Measurements from ENCODE around the gene BRD3OS. TPM values are rescaled to one million over a fixed set of nuclear protein-coding genes. Genes with fewer than 3 reads are reported as not detected.

Gene BRD3OS
- polyA plus RNA-seq, 1 of the 3 experiments (the other 2 are of a cell fraction), result 23.1 TPM

GRCh38 chr9:133976191-133976861 lies 49.0 kb upstream of the BRD3OS start:
- no peak overlapping the region for H3K4me3 ChIP-seq (ENCODE audit: low read depth in 2 of 2, low read length in 1 of 2)
- H2AFZ ChIP-seq (ENCODE audit: low read depth), result no peak overlapping the region
- no peaks in the 10 kb centered on the region for H3K27me3 ChIP-seq (ENCODE audit: insufficient read depth)
- H3K4me2 ChIP-seq, result no peak overlapping the region
- H3F3A ChIP-seq (replicated peaks; ENCODE audit: insufficient read depth), result peaks cover 4% of the 10 kb centered on the region
- no peak overlapping the region for H3K27ac ChIP-seq (ENCODE audit: low read depth in 2 of 2, low read length in 1 of 2)
- ChIA-PET POLR2A (no interaction called here), CTCF (interaction anchor here (1.0 to 1.9 kb wide), 3 partner anchors 19 to 194 kb away, joined by 3 to 7 read pairs (median 6); no protein-coding TSS in a partner anchor)
- 93% methylated on average over 15 of the region's 17 CpGs for WGBS (ENCODE audit: low lambda C conversion rate)
- peaks cover 100% of the 10 kb centered on the region for H3K79me2 ChIP-seq (ENCODE audit: insufficient read depth)
- DNase-seq, result peak; percentile 27
- peaks cover 0 to 57% of the 10 kb centered on the region in 2 experiments; a peak in 1 of 4 replicates for H3K4me1 ChIP-seq (ENCODE audit: control insufficient read depth in 1 of 2, insufficient read depth in 2 of 2, low read depth in 1 of 2, low read length in 1 of 2)
- H3K36me3 ChIP-seq (replicated peaks in 1 of 2; ENCODE audit: control insufficient read depth in 1 of 2, insufficient read depth in 2 of 2, low read length in 1 of 2), result no peaks in the 10 kb centered on the region
- peaks cover 100% of the 10 kb centered on the region for H4K20me1 ChIP-seq (ENCODE audit: insufficient read depth)
- H3K9me3 ChIP-seq, result no peaks in the 10 kb centered on the region
- TF ChIP-seq JUND (IDR thresholded peaks at IDR 0.05), result no peak
- TF ChIP-seq SMC3 (IDR thresholded peaks at IDR 0.05; ENCODE audit: low read depth, low read length), result no peak
- no peak for TF ChIP-seq ELF1 (IDR thresholded peaks at IDR 0.05)
- TF ChIP-seq IRF3 (IDR thresholded peaks at IDR 0.05; ENCODE audit: low read depth, low read length), result no peak
- TF ChIP-seq, protein P1, sequence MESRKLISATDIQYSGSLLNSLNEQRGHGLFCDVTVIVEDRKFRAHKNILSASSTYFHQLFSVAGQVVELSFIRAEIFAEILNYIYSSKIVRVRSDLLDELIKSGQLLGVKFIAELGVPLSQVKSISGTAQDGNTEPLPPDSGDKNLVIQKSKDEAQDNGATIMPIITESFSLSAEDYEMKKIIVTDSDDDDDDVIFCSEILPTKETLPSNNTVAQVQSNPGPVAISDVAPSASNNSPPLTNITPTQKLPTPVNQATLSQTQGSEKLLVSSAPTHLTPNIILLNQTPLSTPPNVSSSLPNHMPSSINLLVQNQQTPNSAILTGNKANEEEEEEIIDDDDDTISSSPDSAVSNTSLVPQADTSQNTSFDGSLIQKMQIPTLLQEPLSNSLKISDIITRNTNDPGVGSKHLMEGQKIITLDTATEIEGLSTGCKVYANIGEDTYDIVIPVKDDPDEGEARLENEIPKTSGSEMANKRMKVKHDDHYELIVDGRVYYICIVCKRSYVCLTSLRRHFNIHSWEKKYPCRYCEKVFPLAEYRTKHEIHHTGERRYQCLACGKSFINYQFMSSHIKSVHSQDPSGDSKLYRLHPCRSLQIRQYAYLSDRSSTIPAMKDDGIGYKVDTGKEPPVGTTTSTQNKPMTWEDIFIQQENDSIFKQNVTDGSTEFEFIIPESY (IDR thresholded peaks at IDR 0.05; ENCODE audit: borderline replicate concordance, low read depth), result no peak
- no peak for TF ChIP-seq POLR2AphosphoS5 (IDR thresholded peaks at IDR 0.05; ENCODE audit: low read depth, low read length)
- TF ChIP-seq PBX3 (IDR thresholded peaks at IDR 0.05), result no peak
- no peak for TF ChIP-seq SIN3A (IDR thresholded peaks at IDR 0.05; ENCODE audit: borderline replicate concordance, low read depth, low read length)
- TF ChIP-seq CHD2 (IDR thresholded peaks at IDR 0.05; ENCODE audit: low read length, partially characterized antibody), result no peak
- no peak for TF ChIP-seq FOSL2 (IDR thresholded peaks at IDR 0.05; ENCODE audit: borderline replicate concordance, low read depth)
- TF ChIP-seq GABPA (IDR thresholded peaks at IDR 0.05; ENCODE audit: low read depth), result no peak
- TF ChIP-seq EZH2phosphoT487 (IDR thresholded peaks at IDR 0.05; ENCODE audit: borderline replicate concordance, low read depth), result no peak
- TF ChIP-seq FOXM1 (IDR thresholded peaks at IDR 0.05; ENCODE audit: low read depth), result no peak
- TF ChIP-seq CTCF (IDR thresholded peaks at IDR 0.05), result no peak
- TF ChIP-seq, protein P2, sequence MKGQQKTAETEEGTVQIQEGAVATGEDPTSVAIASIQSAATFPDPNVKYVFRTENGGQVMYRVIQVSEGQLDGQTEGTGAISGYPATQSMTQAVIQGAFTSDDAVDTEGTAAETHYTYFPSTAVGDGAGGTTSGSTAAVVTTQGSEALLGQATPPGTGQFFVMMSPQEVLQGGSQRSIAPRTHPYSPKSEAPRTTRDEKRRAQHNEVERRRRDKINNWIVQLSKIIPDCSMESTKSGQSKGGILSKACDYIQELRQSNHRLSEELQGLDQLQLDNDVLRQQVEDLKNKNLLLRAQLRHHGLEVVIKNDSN (IDR thresholded peaks at IDR 0.05; ENCODE audit: borderline replicate concordance, low read depth), result no peak
- TF ChIP-seq, protein P3, sequence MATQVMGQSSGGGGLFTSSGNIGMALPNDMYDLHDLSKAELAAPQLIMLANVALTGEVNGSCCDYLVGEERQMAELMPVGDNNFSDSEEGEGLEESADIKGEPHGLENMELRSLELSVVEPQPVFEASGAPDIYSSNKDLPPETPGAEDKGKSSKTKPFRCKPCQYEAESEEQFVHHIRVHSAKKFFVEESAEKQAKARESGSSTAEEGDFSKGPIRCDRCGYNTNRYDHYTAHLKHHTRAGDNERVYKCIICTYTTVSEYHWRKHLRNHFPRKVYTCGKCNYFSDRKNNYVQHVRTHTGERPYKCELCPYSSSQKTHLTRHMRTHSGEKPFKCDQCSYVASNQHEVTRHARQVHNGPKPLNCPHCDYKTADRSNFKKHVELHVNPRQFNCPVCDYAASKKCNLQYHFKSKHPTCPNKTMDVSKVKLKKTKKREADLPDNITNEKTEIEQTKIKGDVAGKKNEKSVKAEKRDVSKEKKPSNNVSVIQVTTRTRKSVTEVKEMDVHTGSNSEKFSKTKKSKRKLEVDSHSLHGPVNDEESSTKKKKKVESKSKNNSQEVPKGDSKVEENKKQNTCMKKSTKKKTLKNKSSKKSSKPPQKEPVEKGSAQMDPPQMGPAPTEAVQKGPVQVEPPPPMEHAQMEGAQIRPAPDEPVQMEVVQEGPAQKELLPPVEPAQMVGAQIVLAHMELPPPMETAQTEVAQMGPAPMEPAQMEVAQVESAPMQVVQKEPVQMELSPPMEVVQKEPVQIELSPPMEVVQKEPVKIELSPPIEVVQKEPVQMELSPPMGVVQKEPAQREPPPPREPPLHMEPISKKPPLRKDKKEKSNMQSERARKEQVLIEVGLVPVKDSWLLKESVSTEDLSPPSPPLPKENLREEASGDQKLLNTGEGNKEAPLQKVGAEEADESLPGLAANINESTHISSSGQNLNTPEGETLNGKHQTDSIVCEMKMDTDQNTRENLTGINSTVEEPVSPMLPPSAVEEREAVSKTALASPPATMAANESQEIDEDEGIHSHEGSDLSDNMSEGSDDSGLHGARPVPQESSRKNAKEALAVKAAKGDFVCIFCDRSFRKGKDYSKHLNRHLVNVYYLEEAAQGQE (IDR thresholded peaks at IDR 0.05; ENCODE audit: low read depth, low read length), result no peak
- no peak for TF ChIP-seq GATA2 (CRISPR knock-in tag; IDR thresholded peaks at IDR 0.05)
- no peak for TF ChIP-seq MXI1 (IDR thresholded peaks at IDR 0.05; ENCODE audit: low read depth, low read length)
- TF ChIP-seq NFIC (IDR thresholded peaks at IDR 0.05; ENCODE audit: borderline replicate concordance), result no peak
- H3K9ac ChIP-seq, result no peak overlapping the region
- H3K9me2 ChIP-seq, result no peaks in the 10 kb centered on the region
